ENCODE results near the gene PTPRS. TPM values are rescaled to one million over a fixed set of nuclear protein-coding genes. Genes with fewer than 3 reads are reported as not detected.

PTPRS gene
- total and polyA plus RNA-seq, 9 of the 15 experiments (the other 6 are each of a cell fraction or from before 2014, with no cell fraction given) = 1.1 to 49.4 (median 14.1) TPM

DNA sequence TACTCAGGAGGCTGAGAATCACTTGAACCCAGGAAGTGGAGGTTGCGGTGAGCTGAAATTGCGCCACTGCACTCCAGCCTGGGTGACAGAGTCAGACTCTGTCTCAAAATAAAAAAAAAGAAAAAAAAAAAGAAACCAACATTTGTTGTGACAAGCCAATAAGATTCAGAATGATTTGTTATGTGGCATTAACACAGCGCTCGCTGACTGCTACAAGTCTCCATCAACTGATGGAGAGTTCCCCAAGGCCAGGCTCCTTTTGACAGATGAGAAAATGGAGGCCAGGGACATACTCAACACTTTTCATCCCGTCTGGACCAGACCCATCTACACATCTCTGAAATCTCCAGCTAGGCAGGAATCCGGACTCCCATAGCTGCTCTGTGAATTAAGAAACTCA lies 48.7 kb upstream of the PTPRS start:
- 2% methylated on average over 6 of the region's 6 CpGs for WGBS (ENCODE audit: insufficient coverage, low coverage, missing lambda C conversion rate)
- DNase-seq (ENCODE audit: extremely low read depth in 1 of 4, low spot score in 3 of 4) = no peak
- H3K27me3 ChIP-seq (ENCODE audit: control insufficient read depth in 2 of 2, insufficient read depth in 2 of 2, low read length in 2 of 2) = peaks cover 7 to 10% of the 10 kb centered on the region in 2 experiments; a peak in 2 of 5 replicates
- FAIRE-seq = no peak
- no peaks in the 10 kb centered on the region for H3K79me2 ChIP-seq (ENCODE audit: control insufficient read depth, insufficient read depth, low read length)
- H3K4me1 ChIP-seq (replicated peaks in 1 of 2; ENCODE audit: control insufficient read depth in 2 of 2, insufficient read depth in 2 of 2, low read length in 2 of 2) = no peaks in the 10 kb centered on the region; a peak in 1 of 5 replicates
- intact Hi-C loops (cut with micrococcal nuclease) = no loop called here
- CTCF ChIA-PET (ENCODE audit: low intra/inter-chr PET ratio) = no interaction called here
- H3K9me3 ChIP-seq (replicated peaks; ENCODE audit: control insufficient read depth, insufficient read depth, low read depth, low read length) = no peaks in the 10 kb centered on the region
- H3K36me3 ChIP-seq (ENCODE audit: control insufficient read depth, insufficient read depth, low read length) = no peaks in the 10 kb centered on the region
- H3K9ac ChIP-seq (ENCODE audit: insufficient read depth in 1 of 2, low read depth in 2 of 2, low read length in 2 of 2) = no peak overlapping the region
- H3K9me1 ChIP-seq (ENCODE audit: control insufficient read depth, insufficient read depth, low read length) = no peaks in the 10 kb centered on the region
- H3K27ac ChIP-seq (ENCODE audit: extremely low read depth, low read depth, low read length) = no peak overlapping the region
- no peak for ATAC-seq
- in situ Hi-C loops (cut with MboI) = no loop called here
- no peak overlapping the region for H3K4me2 ChIP-seq (ENCODE audit: insufficient read depth, low read length)
- no peak overlapping the region for H2AFZ ChIP-seq (ENCODE audit: low read depth, low read length)
- BruUV-seq (replicated peaks) = no TSS peak
- POLR2A ChIA-PET = interaction anchor here (0.6 to 1.1 kb wide), 3 partner anchors 9 to 228 kb away, joined by 3 read pairs; no protein-coding TSS in a partner anchor
- TF ChIP-seq BCOR (IDR thresholded peaks at IDR 0.05) (peak; percentile 40; the same call in 1 of the 2 replicates), ZNF75A (CRISPR knock-in tag; IDR thresholded peaks at IDR 0.05) (no peak), YY1 (IDR thresholded peaks at IDR 0.05; ENCODE audit: borderline replicate concordance in 1 of 3, control insufficient read depth in 1 of 3, extremely low read depth in 1 of 3, insufficient read depth in 3 of 3, insufficient read length in 1 of 3, insufficient replicate concordance in 2 of 3, low read depth in 1 of 3, low read length in 2 of 3) (no peak), SMC3 (conservative IDR thresholded peaks at IDR 0.05; ENCODE audit: insufficient read depth, low read depth, low read length) (no peak), RHOXF2B (CRISPR knock-in tag; conservative IDR thresholded peaks at IDR 0.05) (no peak), ZFP30 (CRISPR knock-in tag; IDR thresholded peaks at IDR 0.05; ENCODE audit: borderline replicate concordance) (no peak), RBM25 (IDR thresholded peaks at IDR 0.05; ENCODE audit: low read depth, low read length, severe bottlenecking) (peak; percentile 37), ARID1B (IDR thresholded peaks at IDR 0.05) (no peak), SP2 (IDR thresholded peaks at IDR 0.05; ENCODE audit: extremely low read depth, low read depth, low read length, poor library complexity, severe bottlenecking) (no peak)
- TF ChIP-seq, protein P1, sequence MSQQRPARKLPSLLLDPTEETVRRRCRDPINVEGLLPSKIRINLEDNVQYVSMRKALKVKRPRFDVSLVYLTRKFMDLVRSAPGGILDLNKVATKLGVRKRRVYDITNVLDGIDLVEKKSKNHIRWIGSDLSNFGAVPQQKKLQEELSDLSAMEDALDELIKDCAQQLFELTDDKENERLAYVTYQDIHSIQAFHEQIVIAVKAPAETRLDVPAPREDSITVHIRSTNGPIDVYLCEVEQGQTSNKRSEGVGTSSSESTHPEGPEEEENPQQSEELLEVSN (IDR thresholded peaks at IDR 0.05; ENCODE audit: borderline replicate concordance in 1 of 2, extremely low read depth in 1 of 2, insufficient read depth in 1 of 2, insufficient read length in 1 of 2, low read depth in 1 of 2, low read length in 1 of 2, poor library complexity in 1 of 2, severe bottlenecking in 1 of 2) = no peak
- TF ChIP-seq, protein P2, sequence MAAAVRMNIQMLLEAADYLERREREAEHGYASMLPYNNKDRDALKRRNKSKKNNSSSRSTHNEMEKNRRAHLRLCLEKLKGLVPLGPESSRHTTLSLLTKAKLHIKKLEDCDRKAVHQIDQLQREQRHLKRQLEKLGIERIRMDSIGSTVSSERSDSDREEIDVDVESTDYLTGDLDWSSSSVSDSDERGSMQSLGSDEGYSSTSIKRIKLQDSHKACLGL (CRISPR knock-in tag; IDR thresholded peaks at IDR 0.05; ENCODE audit: borderline replicate concordance, poor library complexity, severe bottlenecking) = no peak
- TF ChIP-seq, protein P3, sequence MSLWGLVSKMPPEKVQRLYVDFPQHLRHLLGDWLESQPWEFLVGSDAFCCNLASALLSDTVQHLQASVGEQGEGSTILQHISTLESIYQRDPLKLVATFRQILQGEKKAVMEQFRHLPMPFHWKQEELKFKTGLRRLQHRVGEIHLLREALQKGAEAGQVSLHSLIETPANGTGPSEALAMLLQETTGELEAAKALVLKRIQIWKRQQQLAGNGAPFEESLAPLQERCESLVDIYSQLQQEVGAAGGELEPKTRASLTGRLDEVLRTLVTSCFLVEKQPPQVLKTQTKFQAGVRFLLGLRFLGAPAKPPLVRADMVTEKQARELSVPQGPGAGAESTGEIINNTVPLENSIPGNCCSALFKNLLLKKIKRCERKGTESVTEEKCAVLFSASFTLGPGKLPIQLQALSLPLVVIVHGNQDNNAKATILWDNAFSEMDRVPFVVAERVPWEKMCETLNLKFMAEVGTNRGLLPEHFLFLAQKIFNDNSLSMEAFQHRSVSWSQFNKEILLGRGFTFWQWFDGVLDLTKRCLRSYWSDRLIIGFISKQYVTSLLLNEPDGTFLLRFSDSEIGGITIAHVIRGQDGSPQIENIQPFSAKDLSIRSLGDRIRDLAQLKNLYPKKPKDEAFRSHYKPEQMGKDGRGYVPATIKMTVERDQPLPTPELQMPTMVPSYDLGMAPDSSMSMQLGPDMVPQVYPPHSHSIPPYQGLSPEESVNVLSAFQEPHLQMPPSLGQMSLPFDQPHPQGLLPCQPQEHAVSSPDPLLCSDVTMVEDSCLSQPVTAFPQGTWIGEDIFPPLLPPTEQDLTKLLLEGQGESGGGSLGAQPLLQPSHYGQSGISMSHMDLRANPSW (CRISPR knock-in tag; IDR thresholded peaks at IDR 0.05) = no peak
- peaks cover 4% of the 10 kb centered on the region; the same call in 1 of the 2 replicates for H4K20me1 ChIP-seq (replicated peaks; ENCODE audit: control insufficient read depth, insufficient read depth, low read length)
- H3K4me3 ChIP-seq = no peak overlapping the region

Data from K562 (cell line).